ENCODE results near the gene KLHDC2.
"Not testable (repeated sequence)": the region's sequence is repeated elsewhere in the genome, so short reads cannot be mapped to it uniquely, and the experiment has no call there.

KLHDC2 gene

GRCh38 chr14:49792618-49793017 lies 24.7 kb downstream of the KLHDC2 start:
- H3K27ac ChIP-seq, result no peak overlapping the region
- no peak for TF ChIP-seq ZFX (IDR thresholded peaks at IDR 0.05)
- TF ChIP-seq CTCF (conservative IDR thresholded peaks at IDR 0.05), result no peak

GRCh38 chr14:49796025-49796424 lies 28.1 kb downstream of the KLHDC2 start:
- no peak overlapping the region for H3K27ac ChIP-seq
- TF ChIP-seq ZFX (IDR thresholded peaks at IDR 0.05), result no peak
- TF ChIP-seq CTCF (conservative IDR thresholded peaks at IDR 0.05), result no peak

GRCh38 chr14:49808780-49809179 lies 40.8 kb downstream of the KLHDC2 start:
- TF ChIP-seq CTCF (conservative IDR thresholded peaks at IDR 0.05) (no peak), ZFX (IDR thresholded peaks at IDR 0.05) (no peak)
- H3K27ac ChIP-seq, result no peak overlapping the region

GRCh38 chr14:49816118-49816517 lies 48.2 kb downstream of the KLHDC2 start:
- not testable (repeated sequence) for H3K27ac ChIP-seq

- TF ChIP-seq ZFX (IDR thresholded peaks at IDR 0.05), result no peak
- no peak for TF ChIP-seq CTCF (conservative IDR thresholded peaks at IDR 0.05)
- H3K27ac ChIP-seq, result no peak overlapping the region
Measured at GRCh38 chr14:49816844-49817243, 48.9 kb downstream of the KLHDC2 start.

- no peak for TF ChIP-seq ZFX (IDR thresholded peaks at IDR 0.05)
- TF ChIP-seq CTCF (conservative IDR thresholded peaks at IDR 0.05), result no peak
- H3K27ac ChIP-seq, result no peak overlapping the region
Measured at GRCh38 chr14:49820176-49820575, 52.2 kb downstream of the KLHDC2 start.

- no peak overlapping the region for H3K27ac ChIP-seq
- TF ChIP-seq CTCF (conservative IDR thresholded peaks at IDR 0.05) (no peak), ZFX (IDR thresholded peaks at IDR 0.05) (no peak)
Measured at GRCh38 chr14:49828640-49829039, 60.7 kb downstream of the KLHDC2 start.
